ENCODE results near the gene KLHDC3. TPM values are rescaled to one million over a fixed set of nuclear protein-coding genes. Genes with fewer than 3 reads are reported as not detected.

Gene KLHDC3
- total and polyA plus RNA-seq, 2 of the 13 experiments (the other 11 are each of a cell fraction or from before 2014, with no cell fraction given) = 78.3 to 91.5 TPM

GRCh38 chr6:43021270-43022047 is 7.4 kb downstream of the KLHDC3 start, which contains the start of gene RRP36 (continued):
- no peak for TF ChIP-seq MLX (CRISPR knock-in tag; IDR thresholded peaks at IDR 0.05)
- no peak for TF ChIP-seq MXD3 (CRISPR knock-in tag; IDR thresholded peaks at IDR 0.05)
- peak; percentile 80; the same call in 1 of the 2 replicates for TF ChIP-seq ZNF766 (CRISPR knock-in tag; IDR thresholded peaks at IDR 0.05; ENCODE audit: borderline replicate concordance)
- no peak for TF ChIP-seq ZBTB42 (CRISPR knock-in tag; IDR thresholded peaks at IDR 0.05)
- peak; percentile 92 for TF ChIP-seq ZFY (CRISPR knock-in tag; IDR thresholded peaks at IDR 0.05)
- TF ChIP-seq ZNF691 (CRISPR knock-in tag; IDR thresholded peaks at IDR 0.05; ENCODE audit: borderline replicate concordance, low read depth) = peak; percentile 71; the same call in 1 of the 2 replicates
- peak; percentile 67; the same call in 1 of the 2 replicates for TF ChIP-seq CENPT (CRISPR knock-in tag; IDR thresholded peaks at IDR 0.05; ENCODE audit: low read depth)
- TF ChIP-seq ZSCAN9 (CRISPR knock-in tag; IDR thresholded peaks at IDR 0.05; ENCODE audit: borderline replicate concordance) = 0 out of 2 replicates have a peak, but pooled peaks have one; percentile 47
- TF ChIP-seq ZNF3 (CRISPR knock-in tag; IDR thresholded peaks at IDR 0.05) = no peak
- peak; percentile 78; the same call in 1 of the 2 replicates for TF ChIP-seq ZNF367 (CRISPR knock-in tag; IDR thresholded peaks at IDR 0.05; ENCODE audit: borderline replicate concordance)
- TF ChIP-seq ZNF296 (CRISPR knock-in tag; conservative IDR thresholded peaks at IDR 0.05) = no peak
- peak; percentile 87; the same call in 1 of the 2 replicates for TF ChIP-seq ZNF44 (CRISPR knock-in tag; IDR thresholded peaks at IDR 0.05)
- no peak; the same call in 1 of the 2 replicates for TF ChIP-seq ZNF331 (CRISPR knock-in tag; IDR thresholded peaks at IDR 0.05)
- TF ChIP-seq ETV5 (CRISPR knock-in tag; IDR thresholded peaks at IDR 0.05; ENCODE audit: borderline replicate concordance) = peak; percentile 76
- TF ChIP-seq ZNF597 (CRISPR knock-in tag; IDR thresholded peaks at IDR 0.05) = no peak
- 0 out of 2 replicates have a peak, but pooled peaks have one; percentile 27 for TF ChIP-seq SATB2 (CRISPR knock-in tag; IDR thresholded peaks at IDR 0.05)
- peak; percentile 95 for TF ChIP-seq NFATC3 (CRISPR knock-in tag; IDR thresholded peaks at IDR 0.05)
- no peak for TF ChIP-seq ZNF207 (IDR thresholded peaks at IDR 0.05; ENCODE audit: borderline replicate concordance)
- no peak for TF ChIP-seq NR1H2 (CRISPR knock-in tag; IDR thresholded peaks at IDR 0.05; ENCODE audit: borderline replicate concordance, low read depth)
- TF ChIP-seq ZFP62 (CRISPR knock-in tag; IDR thresholded peaks at IDR 0.05) = no peak
- no peak for TF ChIP-seq SNAI1 (CRISPR knock-in tag; IDR thresholded peaks at IDR 0.05; ENCODE audit: borderline replicate concordance)
- TF ChIP-seq CENPBD1 (CRISPR knock-in tag; IDR thresholded peaks at IDR 0.05; ENCODE audit: borderline replicate concordance, low read depth) = no peak
- TF ChIP-seq ESRRA (CRISPR knock-in tag; IDR thresholded peaks at IDR 0.05; ENCODE audit: low read depth) = peak; percentile 66; the same call in 1 of the 2 replicates
- no peak for TF ChIP-seq ZNF484 (CRISPR knock-in tag; IDR thresholded peaks at IDR 0.05; ENCODE audit: borderline replicate concordance, low read depth)
- 0 out of 2 replicates have a peak, but pooled peaks have one; percentile 18 for TF ChIP-seq SOX5 (CRISPR knock-in tag; IDR thresholded peaks at IDR 0.05; ENCODE audit: borderline replicate concordance)
- TF ChIP-seq GMEB1 (CRISPR knock-in tag; IDR thresholded peaks at IDR 0.05; ENCODE audit: borderline replicate concordance) = peak; percentile 91
